ENCODE results near the gene RPTOR. TPM values are rescaled to one million over a fixed set of nuclear protein-coding genes. Genes with fewer than 3 reads are reported as not detected.
A peak's percentile ranks its signal among the peaks of the same experiment; 100 is the strongest.

Gene RPTOR
- total RNA-seq, 3 donors from 2014 or later = 21.4 to 27.5 (median 23.6) TPM

- intact Hi-C loops (cut with DNase I; ENCODE audit: low total_unique reads) = no loop called here
- Histone ChIP-seq H3K27ac (no peak overlapping the region), H3K4me3 (no peak overlapping the region), H3K36me3 (no peaks in the 10 kb centered on the region), H3K9me3 (no peaks in the 10 kb centered on the region), H3K27me3 (no peaks in the 10 kb centered on the region), H3K4me1 (peaks cover 0 to 4% of the 10 kb centered on the region in 2 donors)
- peak in 1 of 2 donors; percentile 37 for DNase-seq (ENCODE audit: low spot score in 2 of 2)
- TF ChIP-seq POLR2AphosphoS5 (IDR thresholded peaks at IDR 0.05) (no peak), CTCF (IDR thresholded peaks at IDR 0.05) (no peak), POLR2A (IDR thresholded peaks at IDR 0.05) (no peak)
These were observed 285.6 kb downstream of the RPTOR start for GRCh38 chr17:80830020-80830780.

DNA sequence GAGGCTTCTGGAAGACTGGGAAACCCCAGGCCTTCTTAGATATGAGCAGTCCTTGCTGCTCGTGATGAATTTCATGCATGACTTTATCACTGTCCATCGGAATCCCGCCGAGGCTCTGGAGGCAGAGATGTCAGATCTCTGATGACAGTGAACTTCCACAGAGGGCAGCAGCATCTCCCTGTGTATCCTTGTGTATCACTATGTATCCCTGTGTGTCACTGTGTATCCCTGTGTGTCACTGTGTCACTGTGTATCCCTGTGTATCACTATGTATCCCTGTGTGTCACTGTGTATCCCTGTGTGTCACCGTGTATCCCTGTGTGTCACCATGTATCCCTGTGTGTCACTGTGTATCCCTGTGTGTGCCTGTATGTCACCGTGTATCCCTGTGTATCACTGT, 286.9 kb downstream of the RPTOR start:
- Histone ChIP-seq H3K36me3 (no peaks in the 10 kb centered on the region), H3K27ac (peak overlapping the region; percentile 89 to 95), H3K4me3 (no peak overlapping the region), H3K27me3 (no peaks in the 10 kb centered on the region), H3K9me3 (no peaks in the 10 kb centered on the region), H3K4me1 (peaks cover 0 to 4% of the 10 kb centered on the region in 2 donors)
- TF ChIP-seq CTCF (IDR thresholded peaks at IDR 0.05) (no peak), POLR2A (IDR thresholded peaks at IDR 0.05) (no peak), POLR2AphosphoS5 (IDR thresholded peaks at IDR 0.05) (no peak)
- intact Hi-C loops (cut with DNase I; ENCODE audit: low total_unique reads) = no loop called here
- DNase-seq (ENCODE audit: low spot score in 2 of 2) = no peak

GRCh38 chr17:80832266-80832676, 287.6 kb downstream of the RPTOR start:
- Histone ChIP-seq H3K9me3 (no peaks in the 10 kb centered on the region), H3K27me3 (no peaks in the 10 kb centered on the region), H3K36me3 (no peaks in the 10 kb centered on the region), H3K4me1 (peaks cover 0 to 4% of the 10 kb centered on the region in 2 donors), H3K27ac (peak overlapping the region; percentile 89 to 95), H3K4me3 (peak overlapping the region; percentile 46 to 69 (median 57))
- DNase-seq (ENCODE audit: low spot score in 2 of 2) = no peak
- intact Hi-C loops (cut with DNase I; ENCODE audit: low total_unique reads) = no loop called here
- TF ChIP-seq POLR2A (IDR thresholded peaks at IDR 0.05) (no peak), CTCF (IDR thresholded peaks at IDR 0.05) (no peak), POLR2AphosphoS5 (IDR thresholded peaks at IDR 0.05) (no peak)

GRCh38 chr17:80832888-80833583, 288.4 kb downstream of the RPTOR start:
- H3K4me3 ChIP-seq = peak overlapping the region; percentile 46 to 69 (median 57)
- peak; percentile 74 to 86 for DNase-seq (ENCODE audit: low spot score in 2 of 2)
- H3K36me3 ChIP-seq = no peaks in the 10 kb centered on the region
- TF ChIP-seq POLR2AphosphoS5 (IDR thresholded peaks at IDR 0.05) (peak; percentile 69 to 79 (median 76)), CTCF (IDR thresholded peaks at IDR 0.05) (no peak)
- H3K27ac ChIP-seq = peak overlapping the region; percentile 89 to 95
- peaks cover 0 to 4% of the 10 kb centered on the region in 2 donors for H3K4me1 ChIP-seq
- intact Hi-C loops (cut with DNase I; ENCODE audit: low total_unique reads) = no loop called here
- no peaks in the 10 kb centered on the region for H3K27me3 ChIP-seq
- no peaks in the 10 kb centered on the region for H3K9me3 ChIP-seq
